HEK293 (cell line): ENCODE measurements around the gene CD276.
"Not testable (repeated sequence)": the region's sequence is repeated elsewhere in the genome, so short reads cannot be mapped to it uniquely, and the experiment has no call there.

Experiments
- CTCF ChIA-PET: fragments of 350-600 bp; formaldehyde crosslinking; extraction: SDS; loops from one replicate; lab custom pipeline; 2021; ENCODE audit warnings: antibody characterized with exemption; lab: Yijun Ruan, JAX
- POLR2A ChIA-PET: fragments of 300-600 bp; formaldehyde crosslinking; extraction: SDS; loops from one replicate; lab custom pipeline; 2020; ENCODE audit warnings: antibody characterized with exemption, inconsistent platforms; lab: Yijun Ruan, JAX
- H3K27ac ChIP-seq: fragments of 200-500 bp; sonication (Bioruptor generic); 2 replicates; pipeline ENCODE4 v1.5.1; 2014; ENCODE audit warnings: low read depth, low read length, control low read depth, inconsistent platforms; ENCODE audit errors: extremely low read depth
- H3K36me3 ChIP-seq, 2 experiments: fragments of 200-500 bp in 1 of 2; sonication (Bioruptor generic) in 1 of 2; 1 replicate in 1 of 2; 2 replicates in 1 of 2; pipeline ENCODE4 v1.5.1; 2014 to 2017; ENCODE audit warnings: inconsistent platforms in 2 of 2, low read length in 2 of 2; ENCODE audit not compliant: control insufficient read depth in 2 of 2, insufficient read depth in 1 of 2
- H3K4me1 ChIP-seq: fragments of 200-500 bp; sonication (Bioruptor generic); 2 replicates; pipeline ENCODE4 v1.5.1; 2014; ENCODE audit warnings: mild to moderate bottlenecking, low read length, inconsistent platforms; ENCODE audit not compliant: control insufficient read depth, insufficient read depth
- H3K4me3 ChIP-seq: 2 replicates; pipeline ENCODE4 v1.5.1; 2011; ENCODE audit warnings: low read depth, mild to moderate bottlenecking, control low read depth, low read length, moderate library complexity
- H3K9me3 ChIP-seq: fragments of 200-500 bp; sonication (Bioruptor generic); 2 replicates; pipeline ENCODE4 v1.5.1; 2014; ENCODE audit warnings: low read depth, low read length, inconsistent platforms; ENCODE audit not compliant: control insufficient read depth, insufficient read depth
- BCL6B ChIP-seq: fragments of 450-650 bp; formaldehyde crosslinking; IDR thresholded peaks from 2 replicates; pipeline ENCODE4 v1.5.1; 2017; ENCODE audit warnings: missing biosample characterization, missing genetic modification characterization
- GFI1B ChIP-seq: fragments of 450-650 bp; formaldehyde crosslinking; IDR thresholded peaks from 2 replicates; pipeline ENCODE4 v1.5.1; 2016; ENCODE audit warnings: missing biosample characterization, missing genetic modification characterization
- GLIS1 ChIP-seq: fragments of 450-650 bp; formaldehyde crosslinking; IDR thresholded peaks from 2 replicates; pipeline ENCODE4 v1.5.1; 2016; ENCODE audit warnings: missing biosample characterization, missing genetic modification characterization
- KLF1 ChIP-seq: fragments of 450-650 bp; formaldehyde crosslinking; IDR thresholded peaks from 2 replicates; pipeline ENCODE4 v1.5.1; 2016; ENCODE audit warnings: missing biosample characterization, missing genetic modification characterization
- OSR2 ChIP-seq: fragments of 450-650 bp; formaldehyde crosslinking; IDR thresholded peaks from 2 replicates; pipeline ENCODE4 v1.5.1; 2016; ENCODE audit warnings: missing biosample characterization, missing genetic modification characterization
- PATZ1 ChIP-seq: fragments of 450-650 bp; formaldehyde crosslinking; IDR thresholded peaks from 2 replicates; pipeline ENCODE4 v1.5.1; 2016; ENCODE audit warnings: missing biosample characterization, missing genetic modification characterization
- PRDM6 ChIP-seq: fragments of 450-650 bp; formaldehyde crosslinking; IDR thresholded peaks from 2 replicates; pipeline ENCODE4 v1.5.1; 2017; ENCODE audit warnings: missing biosample characterization, missing genetic modification characterization
- YY1 ChIP-seq: fragments of 450-650 bp; formaldehyde crosslinking; IDR thresholded peaks from 2 replicates; pipeline ENCODE4 v1.5.1; 2018; ENCODE audit warnings: missing biosample characterization, missing genetic modification characterization
- ZBTB17 ChIP-seq: fragments of 450-650 bp; formaldehyde crosslinking; IDR thresholded peaks from 2 replicates; pipeline ENCODE4 v1.5.1; 2016; ENCODE audit warnings: missing biosample characterization, missing genetic modification characterization
- ZBTB20 ChIP-seq: fragments of 450-650 bp; formaldehyde crosslinking; IDR thresholded peaks from 2 replicates; pipeline ENCODE4 v1.5.1; 2016; ENCODE audit warnings: missing biosample characterization, missing genetic modification characterization
- ZBTB44 ChIP-seq: fragments of 450-650 bp; IDR thresholded peaks from 2 replicates; pipeline ENCODE4 v1.5.1; 2018; ENCODE audit warnings: missing biosample characterization, mild to moderate bottlenecking, missing genetic modification characterization
- ZIC2 ChIP-seq: fragments of 450-650 bp; formaldehyde crosslinking; IDR thresholded peaks from 2 replicates; pipeline ENCODE4 v1.5.1; 2016; ENCODE audit warnings: missing biosample characterization, missing genetic modification characterization
- ZNF18 ChIP-seq: fragments of 450-650 bp; formaldehyde crosslinking; IDR thresholded peaks from 2 replicates; pipeline ENCODE4 v1.5.1; 2016; ENCODE audit warnings: missing biosample characterization, missing genetic modification characterization
- ZNF2 ChIP-seq: fragments of 450-650 bp; formaldehyde crosslinking; IDR thresholded peaks from 2 replicates; pipeline ENCODE4 v1.5.1; 2016; ENCODE audit warnings: missing biosample characterization, missing genetic modification characterization
- ZNF341 ChIP-seq: fragments of 450-650 bp; formaldehyde crosslinking; IDR thresholded peaks from 2 replicates; pipeline ENCODE4; 2016; ENCODE audit warnings: low read depth, missing biosample characterization, missing genetic modification characterization
- ZNF433 ChIP-seq: fragments of 450-650 bp; formaldehyde crosslinking; IDR thresholded peaks from 2 replicates; pipeline ENCODE4 v1.5.1; 2016; ENCODE audit warnings: missing biosample characterization, missing genetic modification characterization, low read depth
- ZNF549 ChIP-seq: fragments of 450-650 bp; IDR thresholded peaks from 2 replicates; pipeline ENCODE4 v1.5.1; 2018; ENCODE audit warnings: missing biosample characterization, missing genetic modification characterization, mild to moderate bottlenecking, inconsistent platforms, moderate library complexity
- ZNF585B ChIP-seq: fragments of 450-650 bp; formaldehyde crosslinking; IDR thresholded peaks from 2 replicates; pipeline ENCODE4 v1.5.1; 2016; ENCODE audit warnings: missing biosample characterization, missing genetic modification characterization
- ZNF660 ChIP-seq: fragments of 450-650 bp; IDR thresholded peaks from 2 replicates; pipeline ENCODE4 v1.5.1; 2018; ENCODE audit warnings: missing biosample characterization, mild to moderate bottlenecking, missing genetic modification characterization

Gene CD276

GRCh38 chr15:73683777-73684580, at the start of gene CD276 (continued):
- TF ChIP-seq ZNF18 (tag by site-specific recombination) (no peak), ZNF341 (no peak), ZNF2 (tag by site-specific recombination) (no peak), YY1 (0 out of 2 replicates have a peak, but pooled peaks have one; percentile 6), ZNF433 (tag by site-specific recombination) (no peak)

- ChIA-PET CTCF (interaction anchor here (0.6 to 20.6 kb wide), 45 partner anchors 8 to 362 kb away, joined by 3 to 543 read pairs (median 8); partner anchors contain the start of gene CD276), POLR2A (interaction anchor here (1.0 kb wide), 1 partner anchor 24 kb away, joined by 3 read pairs; no protein-coding TSS in a partner anchor)
- H3K4me1 ChIP-seq = peaks cover 6% of the 10 kb centered on the region
- no peak overlapping the region for H3K27ac ChIP-seq
- H3K4me3 ChIP-seq = no peak overlapping the region
- no peaks in the 10 kb centered on the region for H3K36me3 ChIP-seq
- H3K9me3 ChIP-seq = no peaks in the 10 kb centered on the region
- no peak for TF ChIP-seq OSR2 (tag by site-specific recombination)
- TF ChIP-seq PRDM6 (tag by site-specific recombination) = 0 out of 2 replicates have a peak, but pooled peaks have one; percentile 24
- no peak for TF ChIP-seq ZBTB20
Measured at GRCh38 chr15:73637527-73637926, 46.7 kb upstream of the CD276 start.

- CTCF ChIA-PET = interaction anchor here (0.6 to 20.6 kb wide), 5 partner anchors 19 to 399 kb away, joined by 3 to 543 read pairs (median 6); no protein-coding TSS in a partner anchor
- H3K36me3 ChIP-seq, H3K4me1 ChIP-seq, H3K4me3 ChIP-seq, H3K9me3 ChIP-seq, H3K27ac ChIP-seq, POLR2A ChIA-PET: not testable (repeated sequence)
Measured at GRCh38 chr15:73639464-73639863, 44.7 kb upstream of the CD276 start.

GRCh38 chr15:73647259-73648013, 36.7 kb upstream of the CD276 start:
- Histone ChIP-seq H3K4me3 (no peak overlapping the region), H3K27ac (peak overlapping the region; percentile 34; the same call in 1 of the 2 replicates)
- POLR2A ChIA-PET = interaction anchor here (0.6 to 1.2 kb wide), 2 partner anchors 13 to 51 kb away, joined by 3 to 5 read pairs; no protein-coding TSS in a partner anchor
- TF ChIP-seq BCL6B (no peak), ZBTB44 (peak; percentile 55), PATZ1 (tag by site-specific recombination) (no peak), GLIS1 (tag by site-specific recombination) (peak; percentile 88), GFI1B (peak; percentile 61), ZNF549 (no peak), ZBTB17 (tag by site-specific recombination) (peak; percentile 90), ZNF585B (tag by site-specific recombination) (no peak), ZIC2 (tag by site-specific recombination) (peak; percentile 97), ZNF660 (tag by site-specific recombination) (peak; percentile 41; the same call in 1 of the 2 replicates), KLF1 (tag by site-specific recombination) (peak; percentile 91)

More at GRCh38 chr15:73647259-73648013, 36.7 kb upstream of the CD276 start:
- no peaks in the 10 kb centered on the region for H3K9me3 ChIP-seq
- H3K4me1 ChIP-seq = no peaks in the 10 kb centered on the region
- CTCF ChIA-PET = interaction anchor here (0.6 to 20.6 kb wide), 6 partner anchors 12 to 250 kb away, joined by 3 to 543 read pairs (median 4); partner anchors contain the start of gene NPTN
- H3K36me3 ChIP-seq = no peaks in the 10 kb centered on the region
